HG03103 (cell line): Measurements from ENCODE around the gene CCT3.
"Not testable (repeated sequence)": the region's sequence is repeated elsewhere in the genome, so short reads cannot be mapped to it uniquely, and the experiment has no call there.

Experiments
- ATAC-seq: cut with Tn5 transposase; IDR thresholded peaks from one replicate; pipeline ENCODE4 v1.9.1; 2021; ENCODE audit warnings: low read depth; ENCODE audit not compliant: unreplicated experiment

CCT3 gene

DNA sequence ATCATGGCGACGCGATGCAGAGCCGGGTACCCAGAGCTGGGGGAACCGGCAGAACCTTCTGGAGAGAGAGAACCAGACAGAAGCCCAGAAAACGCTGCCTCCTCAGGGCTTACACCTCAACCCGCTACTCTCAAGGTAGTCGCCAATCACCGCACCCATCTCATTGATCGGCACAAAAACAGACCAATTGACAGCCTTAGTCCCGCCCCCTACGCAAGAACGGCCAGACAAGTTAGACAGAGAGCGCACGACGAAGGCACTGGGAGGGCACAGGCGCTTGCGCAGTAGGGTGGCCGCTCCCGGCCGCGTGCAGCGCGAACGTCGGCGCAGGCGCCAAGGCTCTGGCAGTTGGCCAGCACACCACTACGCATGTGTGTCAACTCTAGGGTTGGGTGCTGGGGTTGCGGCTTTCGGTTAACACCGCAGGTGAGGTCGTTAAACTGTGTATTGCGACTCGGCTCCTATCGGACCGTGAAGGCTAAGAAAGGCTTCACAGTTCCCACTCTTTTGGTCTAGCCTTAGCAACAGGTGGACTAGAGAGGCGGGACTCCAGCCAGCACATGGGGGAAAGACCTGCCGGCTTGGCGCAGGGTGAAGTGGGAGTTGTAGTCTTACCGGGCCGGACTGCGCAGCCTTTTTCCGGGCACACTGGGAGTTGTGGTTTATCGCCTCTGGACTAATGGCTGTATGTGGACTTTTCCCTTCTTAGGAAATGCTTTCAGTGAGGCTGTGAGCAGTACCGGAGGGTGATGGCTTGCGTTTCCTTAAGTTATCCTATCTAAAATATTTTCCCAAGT, at the start of gene CCT3, which contains the start of gene TSACC:
Gene CCT3 (minus strand): TSS at position 113 of the 797 bp plus-strand sequence. CDS start 108 bp downstream, at position 5.
Gene TSACC (plus strand): TSS at position 347 of the 797 bp plus-strand sequence. CDS start 1,232 bp downstream, outside the sequence.
- ATAC-seq = peak; percentile 81

GRCh38 chr1:156387870-156388173, 49.7 kb upstream of the CCT3 start:
- no peak for ATAC-seq

GRCh38 chr1:156386949-156387869, 49.1 kb upstream of the CCT3 start:
- ATAC-seq = no peak

GRCh38 chr1:156386134-156386901, 48.2 kb upstream of the CCT3 start:
- no peak for ATAC-seq

- no peak for ATAC-seq
Measured at GRCh38 chr1:156385534-156386031, 47.5 kb upstream of the CCT3 start.

DNA sequence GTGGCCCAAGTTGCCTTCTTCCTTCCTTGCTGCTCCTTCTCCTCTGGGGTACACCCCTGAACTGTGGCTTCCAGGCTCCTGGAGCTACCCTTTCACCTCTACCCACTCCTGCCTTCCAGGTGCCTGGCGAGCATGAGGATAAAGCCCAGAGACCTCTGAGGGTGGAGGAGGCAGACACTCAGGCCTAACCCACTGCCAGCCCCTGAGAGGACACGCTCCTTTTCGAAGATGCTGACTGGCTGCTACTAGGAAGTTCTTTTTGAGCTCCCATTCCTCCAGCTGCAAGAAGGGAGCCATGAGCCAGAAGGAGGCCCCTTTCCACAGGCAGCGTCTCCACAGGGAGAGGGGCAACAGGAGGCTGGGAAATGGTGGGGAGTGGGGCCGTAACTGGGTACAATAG, 46.6 kb upstream of the CCT3 start:
- no peak for ATAC-seq

GRCh38 chr1:156384007-156384406, 45.9 kb upstream of the CCT3 start:
- ATAC-seq = no peak

DNA sequence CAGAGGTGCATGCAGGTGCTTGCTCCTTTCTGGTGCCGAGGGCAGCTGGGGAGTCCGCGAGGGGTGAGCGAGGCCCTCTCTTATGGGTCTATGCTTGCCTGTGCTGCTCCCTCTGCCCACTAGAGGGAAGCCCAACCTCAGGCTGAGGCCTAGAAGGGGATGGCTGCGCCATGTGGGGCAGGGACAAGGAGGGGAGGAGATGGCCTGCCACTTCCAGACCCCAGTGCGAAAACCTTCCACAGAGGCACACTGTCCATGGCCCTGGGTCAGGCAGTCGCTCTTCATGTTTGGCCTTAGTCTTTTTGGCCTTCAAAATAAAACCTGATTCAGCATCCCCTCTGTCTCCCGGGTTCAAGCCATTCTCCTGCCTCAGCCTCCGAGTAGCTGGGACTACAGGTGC, 44.9 kb upstream of the CCT3 start:
- ATAC-seq = peak; percentile 65

DNA sequence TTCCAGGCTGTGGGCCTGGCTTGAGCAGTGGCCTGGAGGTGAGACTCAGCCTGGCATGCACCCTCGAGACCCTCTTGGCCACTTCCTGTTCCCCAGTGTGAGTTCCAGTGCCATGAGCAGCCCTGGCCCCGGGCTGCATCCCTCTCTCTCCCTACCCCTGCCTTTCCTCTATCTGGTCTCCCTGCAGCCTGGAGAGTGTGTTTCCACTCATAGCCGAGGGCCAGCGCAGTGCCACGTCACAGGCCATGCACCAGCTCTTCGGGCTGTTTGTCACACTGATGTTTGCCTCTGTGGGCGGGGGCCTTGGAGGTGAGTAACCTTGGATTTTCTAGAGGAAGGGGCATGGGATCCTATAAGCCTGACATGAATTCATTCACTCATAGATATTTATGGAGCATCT, 44.5 kb upstream of the CCT3 start:
- ATAC-seq = no peak

DNA sequence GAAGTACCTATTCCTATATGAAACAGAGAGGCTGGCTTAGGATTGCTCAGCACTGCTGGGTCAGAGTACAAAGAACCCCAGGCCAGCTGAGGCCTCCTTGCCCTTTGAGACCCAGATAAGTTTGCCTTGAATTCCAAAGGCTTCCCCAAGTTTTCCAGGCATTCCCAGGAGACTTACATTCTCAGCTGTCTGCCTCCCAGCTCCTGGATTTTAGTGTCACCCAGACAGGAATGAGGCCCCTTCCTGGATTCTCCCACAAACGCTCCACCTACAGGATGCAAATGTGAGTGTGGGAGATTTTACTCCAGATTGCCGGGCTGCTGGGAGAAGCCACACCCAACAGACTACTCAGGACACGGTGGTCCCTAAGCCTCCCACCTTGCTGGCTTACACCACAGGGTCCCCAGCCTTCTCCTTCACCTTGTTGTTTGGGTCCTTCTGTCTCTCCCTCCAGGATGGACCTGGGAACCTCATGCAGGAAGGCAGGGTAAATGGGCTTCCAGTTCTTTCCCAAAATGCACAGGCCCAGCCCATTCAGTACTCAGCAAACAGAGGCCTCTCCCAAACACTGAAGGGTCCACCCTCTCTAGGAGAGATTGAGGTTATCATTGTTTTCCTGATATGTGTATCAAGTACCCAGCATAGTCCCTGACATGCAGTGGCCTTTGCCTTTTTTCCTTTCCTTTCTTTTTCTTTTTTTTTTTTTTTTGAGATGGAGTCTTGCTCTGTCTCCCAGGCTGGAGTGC, 41.5 kb upstream of the CCT3 start:
- ATAC-seq = no peak

- no peak for ATAC-seq
Measured at GRCh38 chr1:156378557-156378956, 40.5 kb upstream of the CCT3 start.

DNA sequence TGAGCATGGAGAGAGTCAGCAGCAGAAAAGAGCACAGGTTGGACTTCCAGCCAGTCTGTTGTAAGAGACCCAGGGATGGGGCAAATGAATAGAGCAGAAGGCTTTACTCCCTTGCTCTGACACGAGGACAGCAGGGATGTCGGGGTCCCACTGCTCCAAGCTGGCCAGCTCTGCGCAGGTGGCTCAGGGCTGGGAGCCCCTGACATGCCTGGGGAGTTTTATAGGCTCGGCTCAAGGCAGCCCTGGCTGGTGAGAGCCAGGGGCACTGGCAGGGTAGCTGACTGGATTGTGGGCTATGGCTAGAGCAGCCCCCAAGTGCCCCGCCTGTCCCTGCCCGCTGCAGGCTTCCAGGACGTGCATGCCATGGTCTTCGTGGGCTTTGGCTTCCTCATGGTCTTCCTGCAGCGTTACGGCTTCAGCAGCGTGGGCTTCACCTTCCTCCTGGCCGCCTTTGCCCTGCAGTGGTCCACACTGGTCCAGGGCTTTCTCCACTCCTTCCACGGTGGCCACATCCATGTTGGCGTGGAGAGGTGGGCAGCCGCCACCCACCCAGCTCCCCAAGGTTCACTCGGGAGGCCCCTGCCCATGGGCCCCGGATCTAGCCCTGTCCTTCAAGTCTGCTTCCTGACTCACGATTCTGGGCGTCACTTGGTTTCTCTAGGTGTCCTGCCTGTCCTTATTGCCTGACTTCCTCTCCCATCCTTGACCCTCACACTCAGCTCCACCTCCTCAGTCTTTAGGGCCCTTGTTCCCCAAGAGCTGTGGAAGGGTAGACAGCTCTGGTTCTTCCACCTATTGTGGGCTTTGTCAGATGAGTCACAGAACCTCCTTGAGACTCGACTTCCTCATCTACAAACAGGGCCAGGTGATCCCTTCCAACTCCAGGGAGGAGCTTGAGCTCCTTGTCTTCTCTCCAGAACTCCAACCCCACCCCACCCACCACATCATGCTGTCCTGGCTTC, 39.1 kb upstream of the CCT3 start:
- no peak for ATAC-seq

DNA sequence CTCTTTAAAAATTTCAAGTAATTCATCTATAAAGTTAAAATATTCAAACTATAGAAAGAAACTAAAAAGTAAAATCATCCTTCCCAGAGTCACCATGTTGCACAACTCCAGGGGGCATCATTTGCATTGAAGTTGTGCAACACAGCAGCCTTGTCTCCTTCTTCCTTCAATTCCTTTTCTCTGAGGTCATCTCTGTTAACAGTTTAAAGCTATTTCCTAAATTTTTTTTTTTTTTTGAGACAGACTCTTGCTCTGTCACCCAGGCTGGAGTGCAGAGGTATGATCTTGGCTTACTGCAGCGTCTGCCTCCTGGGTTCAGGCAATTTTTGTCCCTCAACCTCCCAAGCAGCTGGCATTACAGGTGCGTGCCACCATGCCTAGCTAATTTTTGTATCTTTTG, 38.1 kb upstream of the CCT3 start:
- no peak for ATAC-seq

DNA sequence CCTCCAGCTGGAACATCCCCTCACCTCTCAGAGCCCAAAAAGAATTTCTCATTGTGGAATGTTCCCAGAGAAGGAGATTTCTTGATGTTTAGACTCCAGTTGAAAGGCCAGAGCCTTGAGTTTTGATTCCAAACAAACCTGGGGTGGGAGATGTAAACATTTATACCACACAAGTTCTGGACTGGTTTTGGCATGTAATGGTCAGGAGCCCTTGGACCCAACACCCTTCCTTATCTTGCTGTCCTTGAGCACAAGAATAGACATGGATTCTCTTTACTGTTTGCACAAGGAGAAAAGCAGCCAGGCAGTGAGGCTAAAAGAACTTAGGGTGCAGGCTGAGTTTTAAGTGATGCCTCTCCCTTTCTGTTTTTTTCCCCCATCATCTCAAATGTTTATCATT, 35.5 kb upstream of the CCT3 start:
- ATAC-seq = no peak

DNA sequence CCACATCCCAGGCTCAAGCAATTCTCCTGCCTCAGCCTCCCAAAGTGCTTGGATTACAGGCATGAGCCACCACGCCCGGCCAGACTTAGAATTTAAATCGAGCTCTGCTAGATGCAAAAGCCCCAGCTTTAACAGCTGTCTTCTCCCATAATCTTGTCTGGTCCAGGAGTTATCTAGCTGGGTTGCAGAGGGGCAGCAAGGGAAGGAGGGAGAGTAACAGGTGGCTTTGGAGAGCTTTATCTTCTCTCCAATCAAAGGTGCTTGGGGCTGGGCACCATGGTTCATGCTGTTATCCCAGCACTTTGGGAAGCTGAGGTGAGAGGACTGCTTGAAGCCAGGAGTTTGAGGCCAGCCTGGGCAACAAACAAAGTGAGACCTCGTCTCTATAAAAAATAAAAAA, 34.8 kb upstream of the CCT3 start:
- no peak for ATAC-seq

DNA sequence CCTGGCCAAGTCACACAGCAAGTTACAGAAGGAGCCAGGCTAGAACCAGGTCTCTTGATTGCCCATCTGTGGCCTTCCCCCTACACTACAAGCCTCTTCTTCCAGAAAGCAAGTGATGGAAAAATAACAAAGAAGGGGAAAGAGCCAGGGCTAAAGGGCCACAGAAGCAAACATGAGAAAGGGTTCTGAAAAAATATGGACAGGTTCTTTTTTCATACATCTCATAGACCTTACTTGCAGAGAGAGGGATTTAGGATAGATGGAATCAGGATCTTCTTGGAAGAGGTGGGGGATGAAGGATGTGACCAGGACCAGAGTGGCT, 34.1 kb upstream of the CCT3 start:
- no peak for ATAC-seq

DNA sequence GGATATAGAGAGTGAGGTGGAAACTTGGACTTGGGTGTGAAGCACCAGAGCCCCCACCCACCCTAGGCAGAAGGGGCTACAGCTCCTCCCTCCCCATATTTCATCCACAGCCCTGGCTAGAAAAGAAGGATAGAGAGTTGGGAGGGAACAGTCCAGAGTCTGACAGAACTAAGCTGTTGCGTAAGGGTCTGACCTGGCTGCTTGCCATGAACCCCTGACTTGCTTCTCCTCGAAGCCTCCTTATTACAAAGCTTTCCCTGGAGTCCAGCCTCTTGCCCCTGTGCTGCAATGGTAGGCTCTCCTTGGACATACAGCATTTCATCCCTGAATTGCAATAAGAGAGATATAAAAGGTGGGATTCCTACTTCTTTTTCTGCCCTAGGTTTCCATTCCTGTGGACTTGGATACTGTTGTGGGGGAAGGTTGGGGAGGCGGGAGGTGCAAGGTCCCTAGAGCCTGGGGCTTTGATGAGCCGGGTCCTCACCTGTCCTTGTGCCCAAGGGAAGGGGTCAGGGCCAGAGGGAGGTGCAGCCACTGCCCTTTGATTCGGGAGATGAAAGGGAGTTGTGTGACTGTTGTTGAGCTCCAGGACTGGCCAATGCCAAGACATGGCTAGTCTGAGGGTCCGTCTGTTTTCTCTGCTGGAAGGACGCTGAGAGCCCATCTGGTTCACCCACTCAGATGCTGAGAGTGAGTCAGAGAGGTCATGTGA, 33.6 kb upstream of the CCT3 start:
- no peak for ATAC-seq

GRCh38 chr1:156369685-156370286, 31.7 kb upstream of the CCT3 start:
- not testable (repeated sequence) for ATAC-seq
